Astrocyte (in vitro differentiated cells and primary cell): ENCODE data around the gene RASEF.

ENCODE experiments used
- CTCF ChIP-seq: IDR thresholded peaks from 2 replicates; pipeline ENCODE4 v1.5.1; 2011; ENCODE audit warnings: low read depth, mild to moderate bottlenecking, inconsistent platforms, low read length, moderate library complexity; ENCODE audit not compliant: insufficient read depth
- EZH2 ChIP-seq: IDR thresholded peaks from 2 replicates; pipeline ENCODE4 v1.6.1; 2012; ENCODE audit warnings: mild to moderate bottlenecking, low read length, inconsistent platforms; ENCODE audit not compliant: insufficient read depth

- TF ChIP-seq CTCF (no peak), EZH2 (no peak)
Observed at GRCh38 chr9:82981552-82981951, 81.4 kb downstream of the RASEF start.
